NT2/D1 (cell line): ENCODE measurements around the gene ABCC9.

ENCODE experiments used
- SUZ12 ChIP-seq: IDR thresholded peaks from 2 replicates; pipeline ENCODE4 v1.6.1; 2011; ENCODE audit not compliant: insufficient read length, insufficient read depth; ENCODE audit errors: extremely low read depth
- YY1 ChIP-seq: IDR thresholded peaks from 2 replicates; pipeline ENCODE4 v1.6.1; 2011; ENCODE audit not compliant: insufficient read length, insufficient read depth
- ZNF274 ChIP-seq: IDR thresholded peaks from 2 replicates; pipeline ENCODE4 v1.6.1; 2011; ENCODE audit warnings: mild to moderate bottlenecking, low read depth, low read length

- TF ChIP-seq ZNF274 (no peak), YY1 (no peak), SUZ12 (no peak)
Measured at GRCh38 chr12:21934173-21934572, 7.1 kb downstream of the ABCC9 start.
